Thyroid gland (tissue), 4 donors: ENCODE measurements around the gene GLB1L3. TPM values are rescaled to one million over a fixed set of nuclear protein-coding genes. Genes with fewer than 3 reads are reported as not detected.
"Not testable (repeated sequence)": the region's sequence is repeated elsewhere in the genome, so short reads cannot be mapped to it uniquely, and the experiment has no call there.

ENCODE experiments used
- DNase-seq, 2 donors: peaks; one replicate each; pipeline ENCODE4 v3.0.0-alpha.2; 2019
- H3K27ac ChIP-seq, 3 donors: fragments of 200-600 bp; sonication (generic); 1 replicate in 2 of 3; 2 replicates in 1 of 3; pipeline ENCODE4 v1.5.1; 2016 to 2019; ENCODE audit warnings: mild to moderate bottlenecking in 1 of 3, moderate library complexity in 1 of 3
- H3K27me3 ChIP-seq: fragments of 200-600 bp; sonication (generic); one replicate; pipeline ENCODE4 v1.5.1; 2019
- H3K36me3 ChIP-seq, 2 donors: fragments of 200-600 bp; sonication (generic); one replicate each; pipeline ENCODE4 v1.5.1; 2016 to 2019
- H3K4me1 ChIP-seq, 2 donors: fragments of 200-600 bp; sonication (generic); one replicate each; pipeline ENCODE4 v1.5.1; 2017 to 2019
- H3K4me3 ChIP-seq, 3 donors: fragments of 200-600 bp; sonication (generic); replicated peaks in 1 of 3; 1 replicate in 2 of 3; 2 replicates in 1 of 3; pipeline ENCODE4 v1.5.1; 2016; ENCODE audit warnings: mild to moderate bottlenecking in 1 of 3
- H3K9me3 ChIP-seq: fragments of 200-600 bp; sonication (generic); one replicate; pipeline ENCODE4 v1.5.1; 2017
- CTCF ChIP-seq, 6 experiments: fragments of 200-600 bp in 3 of 6; fragments of 450-650 bp in 3 of 6; sonication (generic) in 3 of 6; IDR thresholded peaks; one replicate each; pipeline ENCODE4 v1.5.1; 2016 to 2019; ENCODE audit warnings: antibody characterized with exemption in 6 of 6, mild to moderate bottlenecking in 2 of 6, inconsistent platforms in 1 of 6, moderate library complexity in 1 of 6
- POLR2A ChIP-seq, 2 donors: fragments of 450-650 bp; IDR thresholded peaks; one replicate each; pipeline ENCODE4 v1.6.1; 2017; ENCODE audit warnings: antibody characterized with exemption in 2 of 2, mild to moderate bottlenecking in 2 of 2, moderate library complexity in 1 of 2
- WGBS, 2 donors: methylation state at CpG; one replicate each; pipeline ENCODE4 v1.1.5; 2017; 5-methylcytosine and 5-hydroxymethylcytosine counted together
- intact Hi-C: fragments of 100-400 bp; cut with DNase I; formaldehyde crosslinking; loops from one replicate; pipeline ENCODE4 v1.15.1; 2023
- total RNA-seq, 4 donors: library from RNA; depleted of rRNA; stranded (reverse); fragments of >200 nt; gene quantifications; one replicate each; pipeline ENCODE4 v1.2.3, GENCODE V29; 2016

GLB1L3 gene
- total RNA-seq, 4 donors from 2014 or later, result 0.63 to 2.0 (median 0.94) TPM

- WGBS, 2 donors, result 26 to 37% methylated on average over 31 of the region's 36 CpGs
- Histone ChIP-seq H3K4me1 (peaks cover 9 to 25% of the 10 kb centered on the region in 2 donors), H3K4me3 (peak overlapping the region in 1 of 3 donors; percentile 34), H3K27me3 (peaks cover 16% of the 10 kb centered on the region), H3K36me3 (no peaks in the 10 kb centered on the region), H3K9me3 (no peaks in the 10 kb centered on the region), H3K27ac (no peak overlapping the region)
- TF ChIP-seq CTCF (IDR thresholded peaks at IDR 0.05), result no peak
- TF ChIP-seq POLR2A (IDR thresholded peaks at IDR 0.05), result no peak
- intact Hi-C loops, result no loop called here
- no peak for DNase-seq
These were observed 1.2 kb downstream of the GLB1L3 start for GRCh38 chr11:134277183-134278001.

GRCh38 chr11:134278356-134278755 is 2.2 kb downstream of the GLB1L3 start:
- H3K4me1 ChIP-seq, result peaks cover 9 to 33% of the 10 kb centered on the region in 2 donors
- TF ChIP-seq POLR2A (IDR thresholded peaks at IDR 0.05) (no peak), CTCF (IDR thresholded peaks at IDR 0.05) (no peak)
- intact Hi-C loops, result no loop called here
- WGBS, 2 donors, result 91 to 98% methylated on average over 4 of the region's 4 CpGs
- DNase-seq, result no peak
- H3K36me3 ChIP-seq, result no peaks in the 10 kb centered on the region
- no peaks in the 10 kb centered on the region for H3K9me3 ChIP-seq
- H3K27ac ChIP-seq, result no peak overlapping the region
- H3K4me3 ChIP-seq, result no peak overlapping the region
- peaks cover 16% of the 10 kb centered on the region for H3K27me3 ChIP-seq

GRCh38 chr11:134281635-134282034 is 5.5 kb downstream of the GLB1L3 start:
- not testable (repeated sequence) for H3K27me3 ChIP-seq
- no CpG with 5 or more reads among the region's 17 CpGs for WGBS, 2 donors

GRCh38 chr11:134282121-134283045 is 6.2 kb downstream of the GLB1L3 start:
- H3K27ac ChIP-seq, result peak overlapping the region in 1 of 3 donors; percentile 63
- H3K27me3 ChIP-seq, result no peaks in the 10 kb centered on the region
- 78 to 83% methylated on average over 21 to 22 of the region's 22 CpGs for WGBS, 2 donors
- no peaks in the 10 kb centered on the region for H3K36me3 ChIP-seq
- H3K9me3 ChIP-seq, result no peaks in the 10 kb centered on the region
- peak; percentile 77 to 82 for DNase-seq
- intact Hi-C loops, result no loop called here
- H3K4me3 ChIP-seq, result no peak overlapping the region
- TF ChIP-seq CTCF (IDR thresholded peaks at IDR 0.05) (no peak), POLR2A (IDR thresholded peaks at IDR 0.05) (no peak)
- peaks cover 0 to 12% of the 10 kb centered on the region in 2 donors for H3K4me1 ChIP-seq

More at GRCh38 chr11:134281635-134282034, 5.5 kb downstream of the GLB1L3 start:
- H3K36me3 ChIP-seq, DNase-seq, intact Hi-C loops, H3K4me3 ChIP-seq, H3K27ac ChIP-seq, H3K9me3 ChIP-seq: not testable (repeated sequence)
- H3K4me1 ChIP-seq, result peaks cover 0 to 20% of the 10 kb centered on the region in 2 donors

- no peak for TF ChIP-seq CTCF (IDR thresholded peaks at IDR 0.05)
- Histone ChIP-seq H3K36me3 (no peaks in the 10 kb centered on the region), H3K27me3 (no peaks in the 10 kb centered on the region), H3K4me1 (peaks cover 0 to 11% of the 10 kb centered on the region in 2 donors), H3K27ac (no peak overlapping the region), H3K9me3 (no peaks in the 10 kb centered on the region), H3K4me3 (no peak overlapping the region)
- no peak for DNase-seq
- intact Hi-C loops, result no loop called here
- 72 to 80% methylated on average over 14 to 15 of the region's 16 CpGs for WGBS, 2 donors
These were observed 7.5 kb downstream of the GLB1L3 start for GRCh38 chr11:134283461-134284230.

GRCh38 chr11:134284349-134284748 is 8.2 kb downstream of the GLB1L3 start:
- WGBS, 2 donors, result 92 to 93% methylated on average over 5 of the region's 5 CpGs
- H3K27me3 ChIP-seq, DNase-seq, H3K9me3 ChIP-seq, H3K27ac ChIP-seq, H3K4me3 ChIP-seq, intact Hi-C loops, H3K36me3 ChIP-seq: not testable (repeated sequence)
- H3K4me1 ChIP-seq, result peaks cover 0 to 11% of the 10 kb centered on the region in 2 donors
